HL-60 (cell line): ENCODE measurements around the gene WWC1.

Source experiments
- CTCF ChIP-seq: IDR thresholded peaks from one replicate; pipeline ENCODE4 v1.5.1; 2011; ENCODE audit warnings: low read length, control low read depth, inconsistent platforms; ENCODE audit not compliant: insufficient read depth
- GABPA ChIP-seq: IDR thresholded peaks from 2 replicates; pipeline ENCODE4 v1.6.1; 2012; ENCODE audit warnings: low read depth
- POLR2AphosphoS5 ChIP-seq: IDR thresholded peaks from 2 replicates; pipeline ENCODE4 v1.6.1; 2012; ENCODE audit warnings: low read depth
- SPI1 ChIP-seq: IDR thresholded peaks from 2 replicates; pipeline ENCODE4 v1.6.1; 2012; ENCODE audit warnings: low read depth, mild to moderate bottlenecking, borderline replicate concordance
- TF ChIP-seq, protein P1 (sequence below): IDR thresholded peaks from 2 replicates; pipeline ENCODE4 v1.6.1; 2012; ENCODE audit warnings: low read depth; ENCODE audit not compliant: insufficient replicate concordance

DNA sequence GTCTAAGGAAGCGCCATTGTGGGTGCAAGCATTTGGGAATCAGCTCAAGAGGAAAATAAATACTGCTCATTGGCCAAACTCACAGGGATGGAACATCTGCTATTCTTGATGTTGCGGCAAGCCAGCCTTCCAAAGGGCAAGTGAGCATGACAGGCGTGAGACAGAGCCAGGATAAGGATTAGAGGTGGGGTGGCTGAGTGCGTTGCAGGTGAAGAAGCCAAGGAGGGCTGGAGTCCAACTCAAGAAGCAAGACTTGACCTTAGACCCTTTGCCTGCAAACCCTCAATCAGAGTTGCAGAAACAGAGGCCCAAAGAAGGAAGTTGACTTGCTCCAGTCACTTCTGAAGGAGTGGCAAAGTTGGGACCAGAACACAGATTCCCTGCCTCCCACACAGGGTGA lies 79.4 kb downstream of the WWC1 start:
- TF ChIP-seq CTCF: no peak
- no peak for TF ChIP-seq GABPA
- TF ChIP-seq, protein P1, sequence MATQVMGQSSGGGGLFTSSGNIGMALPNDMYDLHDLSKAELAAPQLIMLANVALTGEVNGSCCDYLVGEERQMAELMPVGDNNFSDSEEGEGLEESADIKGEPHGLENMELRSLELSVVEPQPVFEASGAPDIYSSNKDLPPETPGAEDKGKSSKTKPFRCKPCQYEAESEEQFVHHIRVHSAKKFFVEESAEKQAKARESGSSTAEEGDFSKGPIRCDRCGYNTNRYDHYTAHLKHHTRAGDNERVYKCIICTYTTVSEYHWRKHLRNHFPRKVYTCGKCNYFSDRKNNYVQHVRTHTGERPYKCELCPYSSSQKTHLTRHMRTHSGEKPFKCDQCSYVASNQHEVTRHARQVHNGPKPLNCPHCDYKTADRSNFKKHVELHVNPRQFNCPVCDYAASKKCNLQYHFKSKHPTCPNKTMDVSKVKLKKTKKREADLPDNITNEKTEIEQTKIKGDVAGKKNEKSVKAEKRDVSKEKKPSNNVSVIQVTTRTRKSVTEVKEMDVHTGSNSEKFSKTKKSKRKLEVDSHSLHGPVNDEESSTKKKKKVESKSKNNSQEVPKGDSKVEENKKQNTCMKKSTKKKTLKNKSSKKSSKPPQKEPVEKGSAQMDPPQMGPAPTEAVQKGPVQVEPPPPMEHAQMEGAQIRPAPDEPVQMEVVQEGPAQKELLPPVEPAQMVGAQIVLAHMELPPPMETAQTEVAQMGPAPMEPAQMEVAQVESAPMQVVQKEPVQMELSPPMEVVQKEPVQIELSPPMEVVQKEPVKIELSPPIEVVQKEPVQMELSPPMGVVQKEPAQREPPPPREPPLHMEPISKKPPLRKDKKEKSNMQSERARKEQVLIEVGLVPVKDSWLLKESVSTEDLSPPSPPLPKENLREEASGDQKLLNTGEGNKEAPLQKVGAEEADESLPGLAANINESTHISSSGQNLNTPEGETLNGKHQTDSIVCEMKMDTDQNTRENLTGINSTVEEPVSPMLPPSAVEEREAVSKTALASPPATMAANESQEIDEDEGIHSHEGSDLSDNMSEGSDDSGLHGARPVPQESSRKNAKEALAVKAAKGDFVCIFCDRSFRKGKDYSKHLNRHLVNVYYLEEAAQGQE: no peak
- TF ChIP-seq POLR2AphosphoS5: no peak
- TF ChIP-seq SPI1: no peak
